Gastroesophageal sphincter (tissue), 4 donors: ENCODE measurements around the gene VDAC2. TPM values are rescaled to one million over a fixed set of nuclear protein-coding genes. Genes with fewer than 3 reads are reported as not detected.

Experiments
- ATAC-seq: fragments of 150-250 bp; one replicate; pipeline ENCODE4 v1.9.1; 2016; ENCODE audit warnings: mild to moderate bottlenecking, moderate library complexity
- H3K27ac ChIP-seq, 4 donors: fragments of 200-600 bp; sonication (generic) in 3 of 4; 1 replicate in 3 of 4; 2 replicates in 1 of 4; pipeline ENCODE4 v1.5.1; 2016 to 2019
- H3K27me3 ChIP-seq: fragments of 200-600 bp; sonication (generic); one replicate; pipeline ENCODE4 v1.5.1; 2019
- H3K36me3 ChIP-seq, 2 donors: fragments of 200-600 bp; sonication (generic); one replicate each; pipeline ENCODE4 v1.5.1; 2019; ENCODE audit warnings: control low read depth in 1 of 2
- H3K4me1 ChIP-seq, 3 donors: fragments of 200-600 bp; sonication (generic); 1 replicate in 2 of 3; 2 replicates in 1 of 3; pipeline ENCODE4 v1.5.1; 2016 to 2019; ENCODE audit warnings: control low read depth in 2 of 3
- H3K4me3 ChIP-seq, 2 donors: fragments of 200-600 bp; sonication (generic); one replicate each; pipeline ENCODE4 v1.5.1; 2019; ENCODE audit warnings: mild to moderate bottlenecking in 1 of 2, moderate library complexity in 1 of 2
- H3K9me3 ChIP-seq, 3 donors: fragments of 200-600 bp; sonication (generic); one replicate each; pipeline ENCODE4 v1.5.1; 2017 to 2019; ENCODE audit warnings: control low read depth in 2 of 3
- CTCF ChIP-seq, 4 experiments: fragments of 200-600 bp in 2 of 4; fragments of 450-650 bp in 2 of 4; sonication (generic) in 1 of 4; IDR thresholded peaks; one replicate each; pipeline ENCODE4 v1.5.1; 2017 to 2019; ENCODE audit warnings: antibody characterized with exemption in 4 of 4, mild to moderate bottlenecking in 2 of 4, moderate library complexity in 2 of 4
- EP300 ChIP-seq: sonication (generic); formaldehyde crosslinking; IDR thresholded peaks from one replicate; pipeline ENCODE4 v1.6.1; 2017; ENCODE audit warnings: antibody characterized with exemption, mild to moderate bottlenecking
- POLR2A ChIP-seq, 2 donors: fragments of 450-650 bp; IDR thresholded peaks; one replicate each; pipeline ENCODE4 v1.6.1; 2017; ENCODE audit warnings: antibody characterized with exemption in 2 of 2, mild to moderate bottlenecking in 2 of 2, moderate library complexity in 1 of 2
- POLR2AphosphoS5 ChIP-seq: sonication (generic); formaldehyde crosslinking; IDR thresholded peaks from one replicate; pipeline ENCODE4 v1.6.1; 2017; ENCODE audit warnings: antibody characterized with exemption
- WGBS, 2 donors: methylation state at CpG; one replicate each; pipeline ENCODE4 v1.1.5; 2018; ENCODE audit warnings: low coverage in 1 of 2; 5-methylcytosine and 5-hydroxymethylcytosine counted together
- total RNA-seq, 4 donors: library from RNA; depleted of rRNA; stranded (reverse); fragments of >200 nt; gene quantifications; one replicate each; pipeline ENCODE4 v1.1.0, GENCODE V29; 2016

Gene VDAC2
- total RNA-seq, 4 donors from 2014 or later, result 199 to 283 (median 249) TPM

- Histone ChIP-seq H3K9me3 (no peaks in the 10 kb centered on the region), H3K27me3 (no peaks in the 10 kb centered on the region), H3K27ac (peak overlapping the region in 3 of 4 donors; percentile 98 to 100 (median 100)), H3K4me3 (no peak overlapping the region), H3K4me1 (peaks cover 2 to 49% (median 15%) of the 10 kb centered on the region in 3 donors), H3K36me3 (peaks cover 0 to 3% of the 10 kb centered on the region in 2 donors)
- 70 to 71% methylated on average over 7 to 12 of the region's 13 CpGs for WGBS, 2 donors
- ATAC-seq, result no peak
- TF ChIP-seq EP300 (no peak), POLR2A (IDR thresholded peaks at IDR 0.05) (no peak), POLR2AphosphoS5 (no peak), CTCF (IDR thresholded peaks at IDR 0.05) (no peak)
These were observed 3.3 kb upstream of the VDAC2 start for GRCh38 chr10:75207079-75207856.

GRCh38 chr10:75207857-75208144 is 2.8 kb upstream of the VDAC2 start:
- no CpG with 5 or more reads among the region's 1 CpG for WGBS, 2 donors
- peak overlapping the region; percentile 9 to 100 (median 99) for H3K27ac ChIP-seq
- no peak for ATAC-seq

GRCh38 chr10:75208181-75208580 is 2.4 kb upstream of the VDAC2 start:
- H3K36me3 ChIP-seq, result peaks cover 0 to 12% of the 10 kb centered on the region in 2 donors
- peaks cover 3 to 49% (median 18%) of the 10 kb centered on the region in 3 donors for H3K4me1 ChIP-seq
- WGBS, 2 donors, result 30 to 42% methylated on average over 4 of the region's 4 CpGs
- no peak overlapping the region for H3K4me3 ChIP-seq
- no peaks in the 10 kb centered on the region for H3K9me3 ChIP-seq
- no peaks in the 10 kb centered on the region for H3K27me3 ChIP-seq
- ATAC-seq, result no peak
- TF ChIP-seq POLR2AphosphoS5 (peak; percentile 75), EP300 (no peak)
- H3K27ac ChIP-seq, result peak overlapping the region; percentile 93 to 100 (median 99)

More at GRCh38 chr10:75207857-75208144, 2.8 kb upstream of the VDAC2 start:
- TF ChIP-seq POLR2AphosphoS5, result no peak
- no peak for TF ChIP-seq POLR2A (IDR thresholded peaks at IDR 0.05)
- TF ChIP-seq CTCF (IDR thresholded peaks at IDR 0.05), result no peak
- TF ChIP-seq EP300, result no peak
- Histone ChIP-seq H3K36me3 (peaks cover 0 to 8% of the 10 kb centered on the region in 2 donors), H3K4me1 (peaks cover 3 to 49% (median 17%) of the 10 kb centered on the region in 3 donors), H3K9me3 (no peaks in the 10 kb centered on the region), H3K4me3 (no peak overlapping the region), H3K27me3 (no peaks in the 10 kb centered on the region)

- ATAC-seq, result no peak
- Histone ChIP-seq H3K4me3 (peak overlapping the region; percentile 77 to 79), H3K27ac (peak overlapping the region; percentile 93 to 100 (median 99)), H3K36me3 (peaks cover 0 to 23% of the 10 kb centered on the region in 2 donors), H3K4me1 (peaks cover 3 to 54% (median 17%) of the 10 kb centered on the region in 3 donors), H3K9me3 (no peaks in the 10 kb centered on the region), H3K27me3 (no peaks in the 10 kb centered on the region)
- TF ChIP-seq POLR2A (IDR thresholded peaks at IDR 0.05) (no peak), CTCF (IDR thresholded peaks at IDR 0.05) (no peak), POLR2AphosphoS5 (no peak), EP300 (no peak)
- WGBS, 2 donors, result 78 to 86% methylated on average over 10 to 11 of the region's 16 CpGs
These were observed 1.3 kb upstream of the VDAC2 start for GRCh38 chr10:75209086-75209920.

GRCh38 chr10:75209921-75210281 is 695 bp upstream of the VDAC2 start:
- H3K36me3 ChIP-seq, result peaks cover 0 to 29% of the 10 kb centered on the region in 2 donors
- H3K4me1 ChIP-seq, result peaks cover 3 to 60% (median 21%) of the 10 kb centered on the region in 3 donors
- peak overlapping the region; percentile 93 to 100 (median 99) for H3K27ac ChIP-seq
- ATAC-seq, result peak; percentile 90
- no peak for TF ChIP-seq CTCF (IDR thresholded peaks at IDR 0.05)
- TF ChIP-seq POLR2AphosphoS5, result peak; percentile 74
- peak in 1 of 2 donors; percentile 71 for TF ChIP-seq POLR2A (IDR thresholded peaks at IDR 0.05)
- no peak for TF ChIP-seq EP300
- 0% methylated on average over 1 to 8 of the region's 19 CpGs for WGBS, 2 donors
- no peaks in the 10 kb centered on the region for H3K9me3 ChIP-seq
- no peaks in the 10 kb centered on the region for H3K27me3 ChIP-seq
- peak overlapping the region; percentile 77 to 79 for H3K4me3 ChIP-seq
